HuH-7.5 (cell line): Measurements from ENCODE around the gene SERPINB1.
"Not testable (repeated sequence)": the region's sequence is repeated elsewhere in the genome, so short reads cannot be mapped to it uniquely, and the experiment has no call there.

Experiments
- DNase-seq: peaks from one replicate; pipeline ENCODE4 v3.0.0; 2011; ENCODE audit warnings: low spot score

The SERPINB1 gene

GRCh38 chr6:2841264-2842138, at the start of gene SERPINB1:
TSS of gene SERPINB1 (minus strand) at chr6:2841863. CDS start at chr6:2840586, 1,277 bp downstream.
- peak; percentile 55 for DNase-seq

GRCh38 chr6:2890976-2891767, 49.5 kb upstream of the SERPINB1 start:
- no peak for DNase-seq

GRCh38 chr6:2885967-2886735, 44.5 kb upstream of the SERPINB1 start:
- DNase-seq: no peak

GRCh38 chr6:2884804-2885203, 43.1 kb upstream of the SERPINB1 start:
- DNase-seq: no peak

GRCh38 chr6:2883673-2884072, 42.0 kb upstream of the SERPINB1 start:
- DNase-seq: no peak

- DNase-seq: no peak
Observed at GRCh38 chr6:2881423-2881822, 39.8 kb upstream of the SERPINB1 start.

GRCh38 chr6:2880156-2880555, 38.5 kb upstream of the SERPINB1 start:
- DNase-seq: not testable (repeated sequence)

GRCh38 chr6:2877960-2878359, 36.3 kb upstream of the SERPINB1 start:
- no peak for DNase-seq

- DNase-seq: no peak
Observed at GRCh38 chr6:2877057-2877882, 35.6 kb upstream of the SERPINB1 start.

- peak; percentile 86 for DNase-seq
Observed at GRCh38 chr6:2876210-2877056, 34.8 kb upstream of the SERPINB1 start.

GRCh38 chr6:2875359-2876191, 33.9 kb upstream of the SERPINB1 start:
- no peak for DNase-seq

GRCh38 chr6:2873643-2874042, 32.0 kb upstream of the SERPINB1 start:
- DNase-seq: no peak

GRCh38 chr6:2872423-2873358, 31.0 kb upstream of the SERPINB1 start:
- DNase-seq: no peak

GRCh38 chr6:2871953-2872352, 30.3 kb upstream of the SERPINB1 start:
- DNase-seq: no peak

GRCh38 chr6:2871102-2871501, 29.4 kb upstream of the SERPINB1 start:
- DNase-seq: no peak

GRCh38 chr6:2870046-2870636, 28.5 kb upstream of the SERPINB1 start:
- no peak for DNase-seq

GRCh38 chr6:2868637-2869036, 27.0 kb upstream of the SERPINB1 start:
- no peak for DNase-seq
